ENCODE data around the gene PARD3.

PARD3 gene

GRCh38 chr10:34489973-34490745, 324.9 kb downstream of the PARD3 start:
- DNase-seq: no peak

- no peak for DNase-seq
Observed at GRCh38 chr10:34489411-34489810, 325.7 kb downstream of the PARD3 start.

- DNase-seq: no peak
Observed at GRCh38 chr10:34488476-34489130, 326.5 kb downstream of the PARD3 start.

GRCh38 chr10:34486008-34486407, 329.1 kb downstream of the PARD3 start:
- no peak for DNase-seq

- no peak for DNase-seq
Observed at GRCh38 chr10:34484164-34484563, 330.9 kb downstream of the PARD3 start.

GRCh38 chr10:34480345-34480744, 334.8 kb downstream of the PARD3 start:
- no peak for DNase-seq

- DNase-seq: no peak
Observed at GRCh38 chr10:34479520-34480179, 335.4 kb downstream of the PARD3 start.

GRCh38 chr10:34477249-34477648, 337.8 kb downstream of the PARD3 start:
- DNase-seq: no peak

GRCh38 chr10:34476608-34477007, 338.5 kb downstream of the PARD3 start:
- DNase-seq: no peak

GRCh38 chr10:34475786-34476185, 339.3 kb downstream of the PARD3 start:
- no peak for DNase-seq

- no peak for DNase-seq
Observed at GRCh38 chr10:34475274-34475646, 339.8 kb downstream of the PARD3 start.

- no peak for DNase-seq
Observed at GRCh38 chr10:34474555-34475273, 340.4 kb downstream of the PARD3 start.

- DNase-seq: no peak
Observed at GRCh38 chr10:34474009-34474376, 341.1 kb downstream of the PARD3 start.

GRCh38 chr10:34473174-34474008, 341.7 kb downstream of the PARD3 start:
- no peak for DNase-seq

- DNase-seq: no peak
Observed at GRCh38 chr10:34470307-34470706, 344.8 kb downstream of the PARD3 start.

- DNase-seq: no peak
Observed at GRCh38 chr10:34469446-34469845, 345.6 kb downstream of the PARD3 start.

GRCh38 chr10:34467902-34468301, 347.2 kb downstream of the PARD3 start:
- DNase-seq: no peak

GRCh38 chr10:34467364-34467763, 347.7 kb downstream of the PARD3 start:
- no peak for DNase-seq

- no peak for DNase-seq
Observed at GRCh38 chr10:34465678-34466077, 349.4 kb downstream of the PARD3 start.

GRCh38 chr10:34464591-34464990, 350.5 kb downstream of the PARD3 start:
- no peak for DNase-seq

GRCh38 chr10:34464000-34464399, 351.1 kb downstream of the PARD3 start:
- no peak for DNase-seq

- DNase-seq: no peak
Observed at GRCh38 chr10:34462993-34463392, 352.1 kb downstream of the PARD3 start.

Data from C1 segment of cervical spinal cord (tissue), 14 donors.